HEK293 (cell line): Measurements from ENCODE around the gene SCUBE3.

Source experiments
- ATF2 ChIP-seq: fragments of 450-650 bp; formaldehyde crosslinking; IDR thresholded peaks from 2 replicates; pipeline ENCODE4 v1.5.1; 2016; ENCODE audit warnings: missing biosample characterization, missing genetic modification characterization, low read depth
- HOXD13 ChIP-seq: sonication (generic); formaldehyde crosslinking; IDR thresholded peaks from 2 replicates; pipeline ENCODE4 v1.8.0; 2022; ENCODE audit warnings: missing genetic modification reagents, borderline replicate concordance
- KLF7 ChIP-seq: fragments of 450-650 bp; formaldehyde crosslinking; IDR thresholded peaks from 2 replicates; pipeline ENCODE4 v1.5.1; 2016; ENCODE audit warnings: missing biosample characterization, missing genetic modification characterization, borderline replicate concordance
- KLF8 ChIP-seq: fragments of 450-650 bp; formaldehyde crosslinking; IDR thresholded peaks from 2 replicates; pipeline ENCODE4 v1.5.1; 2016; ENCODE audit warnings: missing biosample characterization, missing genetic modification characterization
- PRDM1 ChIP-seq: fragments of 450-650 bp; formaldehyde crosslinking; IDR thresholded peaks from 2 replicates; pipeline ENCODE4; 2016; ENCODE audit warnings: missing biosample characterization, missing genetic modification characterization
- PRDM10 ChIP-seq: fragments of 450-650 bp; formaldehyde crosslinking; IDR thresholded peaks from 2 replicates; pipeline ENCODE4 v1.5.1; 2016; ENCODE audit warnings: missing biosample characterization, missing genetic modification characterization
- REPIN1 ChIP-seq: fragments of 450-650 bp; formaldehyde crosslinking; IDR thresholded peaks from 2 replicates; pipeline ENCODE4 v1.5.1; 2017; ENCODE audit warnings: missing biosample characterization, missing genetic modification characterization, low read depth
- SP3 ChIP-seq: fragments of 450-650 bp; formaldehyde crosslinking; IDR thresholded peaks from 2 replicates; pipeline ENCODE4 v1.5.1; 2016; ENCODE audit warnings: missing biosample characterization, missing genetic modification characterization
- WT1 ChIP-seq: fragments of 450-650 bp; formaldehyde crosslinking; IDR thresholded peaks from 2 replicates; pipeline ENCODE4 v1.5.1; 2016; ENCODE audit warnings: missing biosample characterization, missing genetic modification characterization
- YY2 ChIP-seq: fragments of 450-650 bp; formaldehyde crosslinking; IDR thresholded peaks from 2 replicates; pipeline ENCODE4 v1.5.1; 2016; ENCODE audit warnings: missing biosample characterization, missing genetic modification characterization
- ZBTB17 ChIP-seq: fragments of 450-650 bp; formaldehyde crosslinking; IDR thresholded peaks from 2 replicates; pipeline ENCODE4 v1.5.1; 2016; ENCODE audit warnings: missing biosample characterization, missing genetic modification characterization
- ZBTB48 ChIP-seq: fragments of 450-650 bp; formaldehyde crosslinking; IDR thresholded peaks from 2 replicates; pipeline ENCODE4 v1.5.1; 2016; ENCODE audit warnings: missing biosample characterization, missing genetic modification characterization
- ZFHX2 ChIP-seq: fragments of 450-650 bp; formaldehyde crosslinking; conservative IDR thresholded peaks from 2 replicates; pipeline ENCODE4 v1.5.1; 2016; ENCODE audit warnings: missing biosample characterization, missing genetic modification characterization
- ZNF2 ChIP-seq: fragments of 450-650 bp; formaldehyde crosslinking; IDR thresholded peaks from 2 replicates; pipeline ENCODE4 v1.5.1; 2016; ENCODE audit warnings: missing biosample characterization, missing genetic modification characterization
- ZNF202 ChIP-seq: fragments of 450-650 bp; formaldehyde crosslinking; IDR thresholded peaks from 2 replicates; pipeline ENCODE4 v1.5.1; 2016; ENCODE audit warnings: missing biosample characterization, missing genetic modification characterization, borderline replicate concordance
- ZNF214 ChIP-seq: fragments of 450-650 bp; formaldehyde crosslinking; IDR thresholded peaks from 2 replicates; pipeline ENCODE4 v1.5.1; 2017; ENCODE audit warnings: missing biosample characterization, mild to moderate bottlenecking, missing genetic modification characterization, borderline replicate concordance
- ZNF311 ChIP-seq: fragments of 450-650 bp; formaldehyde crosslinking; IDR thresholded peaks from 2 replicates; pipeline ENCODE4 v1.5.1; 2017; ENCODE audit warnings: missing biosample characterization, missing genetic modification characterization, borderline replicate concordance
- ZNF514 ChIP-seq: fragments of 450-650 bp; formaldehyde crosslinking; IDR thresholded peaks from 2 replicates; pipeline ENCODE4 v1.5.1; 2016; ENCODE audit warnings: missing biosample characterization, missing genetic modification characterization
- ZNF596 ChIP-seq: fragments of 450-650 bp; IDR thresholded peaks from 2 replicates; pipeline ENCODE4 v1.5.0; 2018; ENCODE audit warnings: missing biosample characterization, mild to moderate bottlenecking, missing genetic modification characterization, moderate library complexity
- ZNF624 ChIP-seq: fragments of 450-650 bp; formaldehyde crosslinking; IDR thresholded peaks from 2 replicates; pipeline ENCODE4 v1.5.1; 2017; ENCODE audit warnings: missing biosample characterization, missing genetic modification characterization
- ZNF626 ChIP-seq: fragments of 450-650 bp; sonication (Bioruptor Pico); formaldehyde crosslinking; IDR thresholded peaks from 2 replicates; pipeline ENCODE4 v1.5.1; 2018; ENCODE audit warnings: missing biosample characterization, missing genetic modification characterization, inconsistent platforms
- ZNF645 ChIP-seq: fragments of 450-650 bp; formaldehyde crosslinking; IDR thresholded peaks from 2 replicates; pipeline ENCODE4; 2016; ENCODE audit warnings: missing biosample characterization, missing genetic modification characterization
- ZNF654 ChIP-seq: fragments of 450-650 bp; formaldehyde crosslinking; IDR thresholded peaks from 2 replicates; pipeline ENCODE4 v1.5.1; 2016; ENCODE audit warnings: low read depth, missing biosample characterization, missing genetic modification characterization
- ZNF660 ChIP-seq: fragments of 450-650 bp; IDR thresholded peaks from 2 replicates; pipeline ENCODE4 v1.5.1; 2018; ENCODE audit warnings: missing biosample characterization, mild to moderate bottlenecking, missing genetic modification characterization
- ZSCAN23 ChIP-seq: fragments of 450-650 bp; formaldehyde crosslinking; IDR thresholded peaks from 2 replicates; pipeline ENCODE4 v1.5.1; 2016; ENCODE audit warnings: missing biosample characterization, missing genetic modification characterization
- TF ChIP-seq, protein P1 (sequence below): fragments of 450-650 bp; formaldehyde crosslinking; IDR thresholded peaks from 2 replicates; pipeline ENCODE4 v1.5.1; 2017; ENCODE audit warnings: missing biosample characterization, mild to moderate bottlenecking, missing genetic modification characterization, moderate library complexity
- TF ChIP-seq, protein P2 (sequence below): fragments of 450-650 bp; formaldehyde crosslinking; IDR thresholded peaks from 2 replicates; pipeline ENCODE4 v1.5.1; 2016; ENCODE audit warnings: missing biosample characterization, missing genetic modification characterization
- TF ChIP-seq, protein P3 (sequence below): fragments of 450-650 bp; formaldehyde crosslinking; IDR thresholded peaks from 2 replicates; pipeline ENCODE4 v1.5.1; 2017; ENCODE audit warnings: missing biosample characterization, missing genetic modification characterization

The SCUBE3 gene

DNA sequence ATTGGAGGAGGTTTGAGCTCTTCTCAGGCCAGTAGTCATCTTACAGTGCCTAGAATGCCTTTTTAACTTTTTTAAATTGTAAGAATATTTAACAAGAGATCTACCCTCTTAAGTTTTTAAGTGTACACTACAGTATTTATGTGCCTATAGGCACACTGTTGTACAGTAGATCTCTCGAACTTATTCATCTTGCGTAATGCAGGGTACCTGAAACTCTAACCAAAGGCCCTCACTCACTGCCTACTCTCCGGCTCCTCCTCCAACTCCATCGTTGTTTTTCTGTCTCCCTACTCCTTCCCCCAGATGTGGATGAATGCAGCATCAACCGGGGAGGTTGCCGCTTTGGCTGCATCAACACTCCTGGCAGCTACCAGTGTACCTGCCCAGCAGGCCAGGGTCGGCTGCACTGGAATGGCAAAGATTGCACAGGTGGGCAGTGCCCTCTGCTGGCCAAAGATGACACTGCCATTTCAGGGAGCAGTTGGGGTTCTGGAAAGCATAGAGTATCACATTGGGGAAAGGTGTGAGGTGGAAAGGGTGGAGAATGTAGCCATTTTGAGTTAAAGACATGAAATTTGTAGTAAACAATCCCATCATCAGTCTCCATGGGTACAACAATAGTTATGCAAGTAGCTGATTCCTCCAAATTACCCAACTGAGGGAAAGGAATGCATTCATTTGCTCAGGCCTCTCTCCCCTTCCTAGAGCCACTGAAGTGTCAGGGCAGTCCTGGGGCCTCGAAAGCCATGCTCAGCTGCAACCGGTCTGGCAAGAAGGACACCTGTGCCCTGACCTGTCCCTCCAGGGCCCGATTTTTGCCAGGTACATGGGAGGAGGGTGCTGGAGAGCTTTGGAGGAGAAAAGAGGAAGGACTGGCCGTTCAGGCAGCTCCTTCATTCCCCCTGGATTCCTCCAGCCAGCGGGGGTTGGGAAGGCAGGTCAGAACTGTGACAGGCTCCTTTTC lies 27.4 kb downstream of the SCUBE3 start (continued):
- TF ChIP-seq, protein P1, sequence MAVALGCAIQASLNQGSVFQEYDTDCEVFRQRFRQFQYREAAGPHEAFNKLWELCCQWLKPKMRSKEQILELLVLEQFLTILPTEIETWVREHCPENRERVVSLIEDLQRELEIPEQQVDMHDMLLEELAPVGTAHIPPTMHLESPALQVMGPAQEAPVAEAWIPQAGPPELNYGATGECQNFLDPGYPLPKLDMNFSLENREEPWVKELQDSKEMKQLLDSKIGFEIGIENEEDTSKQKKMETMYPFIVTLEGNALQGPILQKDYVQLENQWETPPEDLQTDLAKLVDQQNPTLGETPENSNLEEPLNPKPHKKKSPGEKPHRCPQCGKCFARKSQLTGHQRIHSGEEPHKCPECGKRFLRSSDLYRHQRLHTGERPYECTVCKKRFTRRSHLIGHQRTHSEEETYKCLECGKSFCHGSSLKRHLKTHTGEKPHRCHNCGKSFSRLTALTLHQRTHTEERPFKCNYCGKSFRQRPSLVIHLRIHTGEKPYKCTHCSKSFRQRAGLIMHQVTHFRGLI (tag by site-specific recombination), result no peak
- TF ChIP-seq ZNF654 (tag by site-specific recombination) (peak; percentile 96), ZNF311 (tag by site-specific recombination) (no peak), ZNF596 (tag by site-specific recombination) (no peak), ZFHX2 (tag by site-specific recombination) (no peak), ZSCAN23 (no peak), ZNF645 (no peak), ZNF624 (no peak), SP3 (no peak), ZNF626 (no peak), ZNF214 (tag by site-specific recombination) (no peak), PRDM10 (tag by site-specific recombination) (no peak), ZNF202 (tag by site-specific recombination) (no peak), ZNF2 (tag by site-specific recombination) (peak; percentile 92), ZBTB48 (tag by site-specific recombination) (no peak), REPIN1 (no peak), YY2 (peak; percentile 44; the same call in 1 of the 2 replicates), ZBTB17 (tag by site-specific recombination) (peak; percentile 38; the same call in 1 of the 2 replicates), KLF8 (tag by site-specific recombination) (no peak), WT1 (tag by site-specific recombination) (no peak), ZNF660 (tag by site-specific recombination) (peak; percentile 69; the same call in 1 of the 2 replicates), HOXD13 (CRISPR knock-in tag) (no peak), ZNF514 (tag by site-specific recombination) (no peak), KLF7 (tag by site-specific recombination) (no peak), PRDM1 (tag by site-specific recombination) (0 out of 2 replicates have a peak, but pooled peaks have one; percentile 37), ATF2 (tag by site-specific recombination) (no peak)
- TF ChIP-seq, protein P2, sequence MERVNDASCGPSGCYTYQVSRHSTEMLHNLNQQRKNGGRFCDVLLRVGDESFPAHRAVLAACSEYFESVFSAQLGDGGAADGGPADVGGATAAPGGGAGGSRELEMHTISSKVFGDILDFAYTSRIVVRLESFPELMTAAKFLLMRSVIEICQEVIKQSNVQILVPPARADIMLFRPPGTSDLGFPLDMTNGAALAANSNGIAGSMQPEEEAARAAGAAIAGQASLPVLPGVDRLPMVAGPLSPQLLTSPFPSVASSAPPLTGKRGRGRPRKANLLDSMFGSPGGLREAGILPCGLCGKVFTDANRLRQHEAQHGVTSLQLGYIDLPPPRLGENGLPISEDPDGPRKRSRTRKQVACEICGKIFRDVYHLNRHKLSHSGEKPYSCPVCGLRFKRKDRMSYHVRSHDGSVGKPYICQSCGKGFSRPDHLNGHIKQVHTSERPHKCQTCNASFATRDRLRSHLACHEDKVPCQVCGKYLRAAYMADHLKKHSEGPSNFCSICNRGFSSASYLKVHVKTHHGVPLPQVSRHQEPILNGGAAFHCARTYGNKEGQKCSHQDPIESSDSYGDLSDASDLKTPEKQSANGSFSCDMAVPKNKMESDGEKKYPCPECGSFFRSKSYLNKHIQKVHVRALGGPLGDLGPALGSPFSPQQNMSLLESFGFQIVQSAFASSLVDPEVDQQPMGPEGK (tag by site-specific recombination), result no peak
- TF ChIP-seq, protein P3, sequence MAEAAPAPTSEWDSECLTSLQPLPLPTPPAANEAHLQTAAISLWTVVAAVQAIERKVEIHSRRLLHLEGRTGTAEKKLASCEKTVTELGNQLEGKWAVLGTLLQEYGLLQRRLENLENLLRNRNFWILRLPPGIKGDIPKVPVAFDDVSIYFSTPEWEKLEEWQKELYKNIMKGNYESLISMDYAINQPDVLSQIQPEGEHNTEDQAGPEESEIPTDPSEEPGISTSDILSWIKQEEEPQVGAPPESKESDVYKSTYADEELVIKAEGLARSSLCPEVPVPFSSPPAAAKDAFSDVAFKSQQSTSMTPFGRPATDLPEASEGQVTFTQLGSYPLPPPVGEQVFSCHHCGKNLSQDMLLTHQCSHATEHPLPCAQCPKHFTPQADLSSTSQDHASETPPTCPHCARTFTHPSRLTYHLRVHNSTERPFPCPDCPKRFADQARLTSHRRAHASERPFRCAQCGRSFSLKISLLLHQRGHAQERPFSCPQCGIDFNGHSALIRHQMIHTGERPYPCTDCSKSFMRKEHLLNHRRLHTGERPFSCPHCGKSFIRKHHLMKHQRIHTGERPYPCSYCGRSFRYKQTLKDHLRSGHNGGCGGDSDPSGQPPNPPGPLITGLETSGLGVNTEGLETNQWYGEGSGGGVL, result no peak
